ENCODE measurements around the gene TMEM91.
"Not testable (repeated sequence)": the region's sequence is repeated elsewhere in the genome, so short reads cannot be mapped to it uniquely, and the experiment has no call there.

Gene TMEM91

DNA sequence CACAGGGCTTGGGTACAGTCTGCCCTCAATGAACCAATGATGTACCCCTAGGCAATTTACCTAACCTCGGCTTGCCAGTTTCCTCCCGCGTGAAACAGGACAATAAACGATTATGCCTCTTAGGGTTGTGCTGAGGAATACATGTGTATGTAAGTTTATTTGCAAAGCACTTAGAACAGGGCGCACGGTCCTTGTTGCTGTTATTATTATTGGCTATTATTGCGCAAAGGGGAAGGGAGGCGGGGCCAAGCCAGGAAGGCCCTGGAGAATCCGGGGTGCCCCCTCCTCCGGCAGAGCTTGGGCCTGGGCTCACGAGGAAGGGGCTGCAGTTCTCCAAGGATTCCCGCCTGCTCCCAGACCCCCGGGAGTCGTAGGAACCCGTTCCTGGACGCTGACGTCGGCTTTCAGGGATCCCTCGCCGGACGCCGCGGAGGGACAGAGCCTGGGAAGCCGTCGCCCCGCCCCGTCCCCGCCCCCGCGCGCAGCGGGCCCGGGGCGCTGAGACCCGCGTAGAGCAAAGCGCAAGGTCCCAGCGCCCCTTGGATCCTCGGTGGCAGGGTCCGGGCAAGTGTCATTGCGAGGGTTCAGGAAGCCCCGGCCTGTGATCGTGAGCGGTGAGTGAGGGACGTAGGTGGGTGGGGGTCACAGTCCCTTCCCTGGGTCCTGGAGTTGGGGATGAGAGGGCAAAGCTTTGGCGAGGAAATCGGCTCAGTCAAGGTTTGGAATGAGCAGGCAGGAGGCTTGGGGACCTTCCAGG, at the start of gene TMEM91:
TMEM91 (plus strand) TSS at position 293 of the 757 bp plus-strand sequence. CDS start 1,777 bp downstream, outside the sequence.
- no peak for DNase-seq (ENCODE audit: low spot score)

DNA sequence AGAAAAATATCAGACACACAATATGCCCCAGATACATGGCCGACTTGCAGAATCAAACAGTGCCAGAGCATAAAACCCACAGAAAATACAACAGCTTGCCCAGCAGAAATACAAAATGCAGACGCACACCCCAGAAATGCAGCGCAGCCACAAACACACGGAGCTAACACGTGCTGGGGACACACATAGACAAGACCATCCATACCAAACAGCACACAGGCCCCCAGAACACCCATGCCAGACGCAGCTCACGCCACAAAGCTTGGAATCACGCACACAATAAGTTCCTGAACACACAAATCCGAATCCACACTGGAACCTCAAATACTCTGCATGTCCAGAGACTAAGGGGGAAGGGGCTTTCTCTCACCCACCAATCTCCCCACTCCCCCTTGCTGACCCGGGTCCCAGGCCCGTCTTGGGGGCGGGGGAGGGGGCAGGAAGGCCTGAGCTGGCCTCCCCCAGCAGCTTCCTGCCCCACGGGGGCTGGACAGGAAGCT, 49.2 kb upstream of the TMEM91 start:
- no peak for DNase-seq (ENCODE audit: low spot score)

DNA sequence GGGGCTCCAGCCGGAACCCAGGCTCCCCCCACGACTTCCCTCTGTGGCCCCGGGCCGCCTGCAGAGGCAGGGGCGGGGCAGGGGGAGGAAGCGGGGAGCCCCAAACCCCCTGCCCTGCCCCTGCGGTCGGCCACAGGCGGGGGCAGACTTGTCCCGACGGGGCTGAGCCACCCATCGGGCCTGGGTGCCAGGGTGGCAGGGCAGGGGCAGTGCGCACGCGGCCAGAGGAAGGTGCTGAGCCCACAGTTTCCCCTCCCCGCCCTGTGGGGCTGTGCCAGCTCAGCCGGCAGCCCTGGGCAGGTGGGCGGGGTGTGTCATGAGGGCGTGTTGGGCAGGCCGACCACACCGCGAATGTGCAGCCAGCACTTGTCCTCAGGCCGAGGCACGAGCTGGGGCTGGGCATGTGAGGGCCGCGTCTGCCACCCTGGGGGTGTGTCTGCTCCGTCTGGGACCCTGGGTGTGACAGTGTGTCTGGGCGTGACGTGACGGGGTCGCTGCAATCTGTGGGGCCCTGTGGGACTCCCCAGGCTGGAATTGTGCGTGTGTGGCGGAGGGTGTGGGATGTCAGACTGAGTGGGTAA, 48.7 kb upstream of the TMEM91 start:
- DNase-seq (ENCODE audit: low spot score) = no peak

DNA sequence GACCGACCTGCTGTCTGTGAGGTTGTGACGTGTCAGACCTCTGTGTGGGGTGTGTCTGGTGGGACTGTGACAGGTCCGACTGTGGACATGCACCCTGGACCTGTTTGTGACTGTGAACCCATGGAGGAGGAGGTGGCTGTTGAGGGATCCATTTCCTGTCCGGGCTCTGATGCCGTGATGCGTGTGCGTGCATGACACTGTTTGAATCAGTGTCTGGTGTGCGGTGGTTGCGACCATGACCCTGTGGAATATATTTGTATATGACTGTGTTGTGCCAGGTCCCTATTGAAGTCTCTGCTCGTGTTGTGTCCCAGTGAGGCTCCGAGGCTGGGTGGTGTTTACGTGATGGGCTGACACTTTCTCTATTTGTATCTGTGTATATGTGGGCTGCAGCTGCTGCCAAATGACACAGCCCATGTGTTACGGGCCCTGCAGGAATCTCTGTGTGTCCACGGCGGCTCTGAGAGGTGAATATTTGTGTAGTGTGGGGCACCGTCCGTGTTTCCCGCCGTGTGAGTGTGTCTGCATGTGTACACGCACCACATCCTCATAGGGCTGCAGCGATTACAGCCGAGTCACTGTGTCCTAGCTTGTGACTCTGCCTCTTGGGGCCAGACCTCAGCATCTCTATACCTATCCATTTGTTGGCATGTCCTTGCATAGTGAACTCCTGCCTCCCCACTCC, 48.0 kb upstream of the TMEM91 start:
- no peak for DNase-seq (ENCODE audit: low spot score)

DNA sequence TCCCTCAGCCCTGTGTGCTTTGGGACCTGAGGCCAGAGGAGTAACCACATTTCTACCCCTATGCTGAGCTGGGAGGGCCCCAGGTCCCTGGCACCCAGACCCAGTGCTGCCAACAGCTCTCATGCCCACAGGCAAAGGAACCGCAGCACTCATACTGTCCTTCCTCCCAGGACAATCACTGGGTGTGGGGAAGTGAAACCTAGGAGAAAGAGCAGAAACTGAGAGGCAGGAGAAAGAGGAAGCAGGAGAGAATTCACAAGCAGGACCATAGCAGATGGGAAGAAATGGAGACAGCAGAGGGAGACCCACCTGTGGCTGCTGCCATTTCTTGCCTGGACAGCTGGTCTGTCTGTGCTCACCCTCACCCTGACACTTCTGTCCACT, 47.5 kb upstream of the TMEM91 start:
- no peak for DNase-seq (ENCODE audit: low spot score)

DNA sequence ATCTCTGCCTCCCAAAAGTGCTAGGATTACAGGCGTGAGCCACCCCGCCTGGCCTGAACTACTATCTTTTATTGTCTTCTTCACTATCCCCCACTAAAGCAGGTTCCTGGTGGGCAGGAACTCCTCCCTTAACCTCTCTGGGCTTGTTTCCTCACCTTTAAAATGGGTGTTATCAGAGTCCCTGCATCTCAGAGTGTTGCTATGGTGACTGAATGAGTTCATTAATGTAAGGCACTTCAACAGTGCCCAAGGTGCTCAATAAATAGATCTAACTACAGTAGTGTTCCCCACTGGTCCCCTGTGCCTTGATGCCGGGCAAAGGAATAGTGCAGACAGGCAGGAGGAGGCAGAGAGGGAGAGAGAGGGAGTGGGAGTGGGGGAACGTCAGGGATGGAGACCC, 45.9 kb upstream of the TMEM91 start:
- DNase-seq (ENCODE audit: low spot score) = no peak

DNA sequence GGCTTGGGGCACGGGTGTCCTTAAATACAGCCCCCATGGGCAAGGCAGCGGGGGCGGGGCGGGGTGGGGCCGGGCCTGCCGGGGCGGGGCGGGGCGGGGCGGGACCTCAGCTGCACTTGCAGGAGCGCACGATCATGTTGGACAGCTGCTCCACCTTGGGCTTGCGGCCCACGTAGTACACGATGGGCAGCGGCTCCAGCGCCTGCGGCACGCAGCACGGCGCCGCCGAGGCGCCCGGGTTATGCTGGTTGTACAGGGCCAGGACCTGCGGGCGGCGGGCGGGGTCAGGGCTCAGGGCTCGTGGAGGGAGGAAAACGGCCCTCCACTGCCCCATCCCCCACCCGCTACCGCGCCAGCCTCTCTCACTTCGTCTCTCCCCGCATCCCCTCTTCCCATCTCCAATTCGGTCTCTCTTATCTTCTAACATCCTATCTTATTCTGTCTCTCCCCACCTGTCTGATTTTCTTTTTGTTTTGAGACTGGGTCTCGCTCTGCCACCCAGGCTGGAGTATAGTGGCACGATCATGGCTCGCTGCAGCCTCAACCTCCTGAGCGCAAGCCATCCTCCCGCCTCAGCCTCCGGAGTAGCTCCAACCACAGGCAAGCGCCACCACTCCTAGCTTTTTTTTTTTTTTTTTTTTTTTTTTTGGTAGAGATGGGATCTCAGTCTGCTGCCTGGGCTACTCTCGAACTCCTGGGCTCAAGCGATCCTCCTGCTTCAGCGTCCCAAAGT, 45.2 kb upstream of the TMEM91 start:
- DNase-seq (ENCODE audit: low spot score) = peak; percentile 29

DNA sequence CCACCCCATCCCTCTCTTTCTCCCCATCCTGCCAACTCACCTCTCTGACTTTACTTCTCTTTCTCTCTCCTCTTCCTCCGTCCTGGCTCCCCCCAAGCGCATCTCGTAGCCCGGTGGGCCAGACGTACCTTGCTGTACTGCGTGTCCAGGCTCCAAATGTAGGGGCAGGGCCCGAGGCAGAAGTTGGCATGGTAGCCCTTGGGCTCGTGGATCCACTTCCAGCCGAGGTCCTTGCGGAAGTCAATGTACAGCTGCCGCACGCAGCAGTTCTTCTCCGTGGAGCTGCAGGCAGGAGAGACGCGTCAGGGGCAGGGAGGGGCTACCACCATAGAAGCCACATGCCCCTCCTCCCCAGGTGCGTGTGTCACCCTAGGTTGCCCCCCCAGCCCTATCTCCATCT, 44.3 kb upstream of the TMEM91 start:
- peak; percentile 44 for DNase-seq (ENCODE audit: low spot score)

DNA sequence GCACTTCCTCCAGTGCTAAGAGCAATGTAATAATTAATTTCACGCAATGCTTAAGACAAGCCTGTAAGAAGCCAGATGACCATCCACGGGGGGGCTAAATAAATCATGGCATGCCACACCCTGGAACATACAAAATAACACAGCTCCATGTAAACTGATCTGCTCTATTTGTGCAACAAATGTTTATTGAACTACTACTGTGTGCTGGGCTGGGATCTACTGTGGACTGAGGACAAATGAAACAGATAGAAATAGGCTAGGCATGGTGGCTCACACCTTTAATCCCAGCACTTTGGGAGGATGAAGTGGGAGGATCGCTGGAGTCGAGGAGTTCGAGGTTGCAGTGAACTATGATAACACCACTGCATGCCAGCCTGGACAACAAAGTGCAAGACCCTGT, 43.9 kb upstream of the TMEM91 start:
- no peak for DNase-seq (ENCODE audit: low spot score)

DNA sequence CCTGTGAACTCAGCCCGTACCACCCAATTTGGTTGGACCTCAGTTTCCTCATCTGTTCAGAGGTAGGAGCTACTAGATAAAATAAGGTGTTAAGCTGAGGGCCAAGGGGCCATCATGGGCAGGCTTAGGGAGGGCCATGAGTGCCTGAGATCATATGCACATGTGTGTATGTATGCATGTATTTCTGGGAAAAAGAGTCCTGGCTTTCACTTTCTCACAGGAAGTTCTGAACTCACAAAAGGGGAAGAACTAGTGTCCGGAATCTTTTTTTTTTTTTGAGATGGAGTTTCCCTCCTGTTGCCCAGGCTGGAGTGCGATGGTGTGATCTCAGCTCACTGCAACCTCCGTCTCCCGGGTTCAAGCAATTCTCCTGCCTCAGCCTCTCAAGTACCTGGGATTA, 41.5 kb upstream of the TMEM91 start:
- no peak for DNase-seq (ENCODE audit: low spot score)

DNA sequence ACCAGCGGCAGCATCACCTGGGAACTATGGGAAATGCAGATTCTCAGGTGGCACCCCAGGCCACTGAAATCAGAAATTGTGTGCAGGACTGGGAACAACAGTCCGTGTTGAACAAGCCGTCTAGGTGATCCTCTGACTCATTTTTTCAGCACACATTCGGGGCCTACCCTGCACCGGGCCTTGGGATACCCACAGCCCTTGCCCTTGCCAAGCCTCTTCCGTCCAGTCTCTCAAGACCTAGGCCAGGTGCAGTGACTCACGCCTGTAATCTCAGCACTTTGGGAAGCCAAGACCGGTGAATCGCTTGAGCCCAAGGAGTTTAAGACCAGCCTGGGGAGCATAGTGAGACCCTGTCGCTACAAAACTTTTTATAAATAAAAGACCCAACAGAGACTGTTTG, 40.9 kb upstream of the TMEM91 start:
- no peak for DNase-seq (ENCODE audit: low spot score)

DNA sequence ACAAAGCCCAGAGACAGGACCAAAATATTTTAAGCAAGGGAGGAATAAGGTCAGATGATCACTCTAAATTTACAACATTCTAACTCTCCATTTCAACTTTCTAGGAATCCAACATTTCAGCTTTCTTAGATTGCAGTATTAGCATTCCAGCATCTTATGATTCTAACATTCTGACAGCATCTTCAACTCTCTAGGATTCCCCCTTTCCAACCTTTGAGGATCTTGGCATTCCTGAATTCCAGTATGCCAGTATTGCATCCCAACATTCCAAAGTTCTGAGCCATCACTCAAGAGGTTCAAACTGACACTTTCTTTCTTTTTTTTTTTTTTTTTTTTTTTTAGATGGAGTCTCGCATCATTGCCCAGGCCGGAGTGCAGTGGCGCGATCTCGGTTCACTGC, 36.4 kb upstream of the TMEM91 start:
- no peak for DNase-seq (ENCODE audit: low spot score)

DNA sequence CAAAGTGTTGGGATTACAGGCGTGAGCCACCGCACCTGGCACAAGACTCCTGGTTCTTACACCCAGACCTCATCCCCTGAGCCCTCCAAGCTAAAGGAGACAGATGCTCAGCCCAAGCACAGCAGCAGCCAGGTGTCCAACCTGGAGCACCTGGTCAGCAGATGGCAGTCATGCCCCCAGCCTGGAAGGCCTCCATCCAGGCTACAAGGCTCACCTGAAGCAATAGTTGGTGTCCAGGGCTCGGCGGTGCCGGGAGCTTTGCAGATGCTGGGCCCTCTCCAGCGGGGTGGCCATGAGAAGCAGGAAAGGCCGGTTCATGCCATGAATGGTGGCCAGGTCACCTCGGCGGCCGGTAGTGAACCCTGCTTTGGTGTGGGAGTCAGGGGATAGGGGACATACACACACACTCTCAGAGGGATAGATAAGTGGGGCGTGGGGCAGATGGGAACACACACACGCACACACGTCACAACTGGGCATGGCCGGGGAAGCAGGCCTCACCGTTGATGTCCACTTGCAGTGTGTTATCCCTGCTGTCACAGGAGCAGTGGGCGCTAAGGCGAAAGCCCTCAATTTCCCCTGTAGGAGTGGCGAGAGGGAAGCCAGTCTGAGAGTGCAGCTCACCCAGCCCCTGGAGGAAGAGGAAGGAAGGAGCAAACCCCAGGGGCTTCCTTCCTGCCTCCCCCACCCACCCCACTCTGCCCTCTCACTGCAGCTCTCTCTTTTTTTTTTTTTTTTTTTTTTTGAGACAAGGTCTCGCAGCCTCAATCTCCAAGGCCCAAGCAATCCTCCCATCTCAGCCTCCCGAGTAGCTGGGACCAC, 34.5 kb upstream of the TMEM91 start:
- no peak for DNase-seq (ENCODE audit: low spot score)

DNA sequence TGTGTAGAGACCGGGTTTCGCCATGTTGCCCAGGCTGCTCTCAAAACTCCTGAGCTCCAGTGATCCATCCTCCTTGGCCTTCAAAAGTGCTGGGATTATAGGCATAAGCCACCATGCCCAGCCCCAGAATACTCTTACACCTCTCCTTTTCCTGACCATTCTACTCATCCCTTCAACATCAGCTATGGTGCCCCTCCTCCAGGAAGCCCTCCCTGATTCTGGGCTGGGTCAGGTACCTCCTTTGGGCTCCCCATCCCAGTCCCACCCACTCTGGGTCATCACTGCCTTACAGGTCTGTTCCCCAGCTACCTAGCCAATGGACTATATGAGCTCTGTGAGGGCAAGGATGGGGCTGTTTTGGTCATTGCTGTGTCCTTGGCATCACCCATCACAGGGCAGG, 32.2 kb upstream of the TMEM91 start:
- no peak for DNase-seq (ENCODE audit: low spot score)

DNA sequence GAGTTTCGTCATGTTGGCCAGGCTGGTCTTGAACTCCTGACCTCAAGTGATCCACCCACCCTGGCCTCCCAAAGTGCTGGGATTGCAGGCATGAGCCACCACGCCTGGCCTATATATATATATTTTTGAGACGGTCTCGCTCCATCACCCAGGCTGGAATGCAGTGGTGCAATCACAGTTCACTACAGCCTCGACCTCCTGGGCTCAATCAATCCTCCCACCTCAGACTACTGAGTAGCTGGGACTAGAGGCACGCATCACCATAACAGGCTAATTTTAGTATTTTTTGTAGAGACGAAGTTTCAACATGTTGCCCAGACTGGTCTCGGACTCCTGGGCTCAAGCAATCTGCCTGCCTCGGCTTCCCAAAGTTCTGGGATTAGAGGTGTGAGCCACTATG, 29.4 kb upstream of the TMEM91 start:
- DNase-seq (ENCODE audit: low spot score) = not testable (repeated sequence)

DNA sequence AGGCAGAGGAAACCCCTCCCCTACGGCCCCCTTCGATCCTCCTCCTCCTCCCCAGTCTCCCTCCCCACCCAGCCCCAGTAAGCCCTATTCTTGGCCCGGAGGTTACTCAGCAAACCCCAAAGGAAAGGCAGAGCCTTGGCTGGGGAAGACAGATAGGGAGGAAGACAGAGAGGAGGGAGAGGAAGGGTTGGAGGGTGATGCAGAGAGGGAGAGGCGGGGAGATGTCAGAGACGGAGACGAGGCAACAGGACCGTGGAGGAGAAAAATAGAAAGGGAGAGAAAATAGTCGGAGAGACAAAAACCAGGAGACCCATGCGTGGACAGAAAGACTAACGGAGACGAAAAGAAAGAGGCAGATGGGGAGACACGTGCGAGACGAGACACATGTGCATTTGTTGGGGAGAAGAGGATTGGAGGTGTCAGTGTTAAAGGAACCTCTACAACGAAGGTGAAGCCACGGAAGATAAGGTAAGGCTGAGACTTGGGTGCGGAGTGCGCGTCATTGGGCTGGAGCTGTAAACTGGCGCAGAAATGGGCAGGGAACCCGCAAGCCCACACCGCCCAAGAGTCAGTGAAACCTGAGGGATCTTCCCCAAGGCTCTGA, 25.5 kb upstream of the TMEM91 start:
- no peak for DNase-seq (ENCODE audit: low spot score)

DNA sequence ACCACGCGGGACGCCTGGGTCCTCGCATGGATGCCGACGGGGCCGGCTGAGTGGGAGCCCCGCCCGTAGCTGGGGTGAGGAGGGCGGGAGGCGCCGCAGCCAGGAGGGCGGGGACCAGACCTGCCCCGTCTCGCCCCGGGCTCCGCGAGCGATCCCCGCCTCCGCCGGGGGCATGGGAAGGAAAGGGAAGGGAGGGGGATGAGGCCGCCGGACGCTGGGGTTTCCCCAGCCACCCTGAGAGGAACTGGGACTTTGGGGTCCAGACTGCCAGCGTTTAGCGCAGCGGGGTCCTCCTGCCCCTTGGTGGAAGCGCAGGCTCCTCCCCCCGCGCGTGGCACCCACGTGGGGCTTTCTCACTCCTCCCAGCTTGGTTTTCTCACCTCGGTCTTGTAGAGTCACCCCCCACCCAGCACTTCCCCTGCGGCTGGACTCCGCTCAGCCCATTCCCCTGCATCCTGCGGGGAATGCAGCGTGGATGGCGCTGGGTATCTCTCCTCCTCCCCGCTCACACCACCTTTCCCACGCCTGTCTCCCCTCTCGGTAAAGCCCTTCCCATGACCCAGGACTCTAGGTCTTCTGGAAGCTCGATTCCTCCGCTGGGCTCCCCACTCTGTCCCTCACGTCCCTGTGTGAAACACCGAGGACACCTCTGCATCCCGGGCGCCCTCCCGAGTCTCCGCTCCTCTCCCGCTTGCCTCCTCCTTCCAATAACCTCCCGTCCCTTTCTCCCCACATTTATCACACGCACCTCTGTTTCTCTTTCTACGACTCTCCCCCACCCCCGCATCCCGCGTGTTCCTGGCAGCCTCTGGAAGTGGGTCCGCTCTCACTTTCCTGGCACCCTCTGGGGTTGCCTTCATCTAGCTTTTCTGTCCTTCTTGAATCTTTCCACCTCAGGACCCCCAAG, 24.7 kb upstream of the TMEM91 start:
- peak; percentile 85 for DNase-seq (ENCODE audit: low spot score)

DNA sequence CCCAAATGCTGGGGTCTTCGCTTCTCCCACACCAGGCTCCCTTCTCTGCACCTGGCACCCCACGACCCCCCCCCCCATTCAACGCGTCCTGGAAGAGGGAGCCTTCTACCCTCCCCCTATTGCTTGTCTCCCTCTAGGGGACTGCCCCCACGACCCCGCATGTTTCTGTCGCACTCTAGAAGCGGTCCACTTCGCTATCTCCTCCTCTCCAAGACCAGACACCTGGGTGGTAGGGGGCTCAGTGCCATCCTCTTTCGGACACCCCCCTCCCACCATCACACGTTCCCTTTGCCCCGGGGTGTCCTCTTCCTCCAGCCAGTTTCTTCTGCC, 24.1 kb upstream of the TMEM91 start:
- DNase-seq (ENCODE audit: low spot score) = no peak

DNA sequence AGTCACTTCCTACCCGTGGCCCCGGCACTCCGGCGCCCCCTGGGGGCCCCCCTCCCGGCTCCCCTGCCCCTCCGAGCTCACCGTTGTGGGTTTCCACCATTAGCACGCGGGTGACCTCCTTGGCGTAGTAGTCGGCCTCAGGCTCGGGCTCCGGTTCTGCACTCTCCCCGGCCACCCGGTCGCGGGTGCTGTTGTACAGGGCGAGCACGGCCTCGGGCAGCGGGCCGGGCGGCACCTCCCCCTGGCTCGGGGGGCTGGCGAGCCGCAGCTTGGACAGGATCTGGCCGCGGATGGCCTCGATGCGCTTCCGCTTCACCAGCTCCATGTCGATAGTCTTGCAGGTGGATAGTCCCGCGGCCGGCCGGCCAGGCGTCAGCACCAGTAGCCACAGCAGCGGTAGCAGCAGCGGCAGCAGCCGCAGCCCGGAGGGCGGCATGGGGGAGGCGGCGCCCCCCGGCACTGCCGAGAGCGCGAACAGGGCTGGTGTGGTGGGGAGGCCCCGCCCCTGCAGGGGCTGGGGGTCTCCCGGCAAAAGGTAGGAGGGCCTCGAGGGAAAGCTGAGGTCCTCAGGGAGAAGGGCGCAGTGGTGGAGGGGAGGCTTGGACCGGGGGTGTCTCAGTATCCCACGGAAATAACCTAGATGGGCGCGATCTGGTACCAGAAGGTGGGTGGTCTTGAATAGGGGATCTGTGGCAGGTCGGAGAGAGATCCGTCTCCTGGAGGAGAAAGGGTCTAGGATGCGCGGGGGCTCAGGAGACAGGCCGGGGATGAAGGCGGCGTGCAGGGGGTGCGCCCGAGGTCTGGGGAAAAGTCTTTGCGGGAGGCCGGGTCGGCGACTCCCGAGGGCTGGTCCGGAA, 23.5 kb upstream of the TMEM91 start:
- DNase-seq (ENCODE audit: low spot score) = peak; percentile 81
